Neural progenitor cell (in vitro differentiated cells): ENCODE data around the gene CDH13. TPM values are rescaled to one million over a fixed set of nuclear protein-coding genes. Genes with fewer than 3 reads are reported as not detected.

Source experiments
- DNase-seq: peaks from one replicate; pipeline ENCODE4 v3.0.0-alpha.2; 2016; ENCODE audit warnings: low spot score
- H2AFZ ChIP-seq: fragments of 200-600 bp; sonication (generic); replicated peaks from 2 replicates; pipeline ENCODE4 v1.6.1; 2016; ENCODE audit warnings: antibody characterized with exemption
- H3F3A ChIP-seq: fragments of 200-600 bp; sonication (generic); 2 replicates; pipeline ENCODE4 v1.6.1; 2016; ENCODE audit warnings: antibody characterized with exemption, low read depth
- H3K27ac ChIP-seq: fragments of 200-600 bp; sonication (generic); 2 replicates; pipeline ENCODE4 v1.5.1; 2016; ENCODE audit warnings: mild to moderate bottlenecking
- H3K27me3 ChIP-seq: fragments of 200-600 bp; sonication (generic); 2 replicates; pipeline ENCODE4 v1.6.1; 2016; ENCODE audit warnings: mild to moderate bottlenecking, moderate library complexity
- H3K36me3 ChIP-seq: fragments of 200-600 bp; sonication (generic); 2 replicates; pipeline ENCODE4 v1.5.1; 2016
- H3K4me1 ChIP-seq: fragments of 200-600 bp; sonication (generic); 2 replicates; pipeline ENCODE4 v1.6.1; 2016; ENCODE audit warnings: mixed run types
- H3K4me2 ChIP-seq: fragments of 200-600 bp; sonication (generic); 2 replicates; pipeline ENCODE4 v1.6.1; 2016
- H3K4me3 ChIP-seq: fragments of 200-600 bp; sonication (generic); 2 replicates; pipeline ENCODE4 v1.5.1; 2016
- H3K79me2 ChIP-seq: fragments of 200-600 bp; sonication (generic); 2 replicates; pipeline ENCODE4 v1.6.1; 2016; ENCODE audit warnings: low read depth
- H3K9ac ChIP-seq: fragments of 200-600 bp; sonication (generic); 2 replicates; pipeline ENCODE4 v1.6.1; 2016
- H3K9me3 ChIP-seq: fragments of 200-600 bp; sonication (generic); 2 replicates; pipeline ENCODE4 v1.5.1; 2016; ENCODE audit warnings: low read depth
- H4K20me1 ChIP-seq: fragments of 200-600 bp; sonication (generic); 2 replicates; pipeline ENCODE4 v1.6.1; 2016; ENCODE audit warnings: low read depth
- H3K27ac Mint-ChIP-seq: 3 replicates; pipeline ENCODE4 v1.8.0; 2021; ENCODE audit warnings: mixed read lengths
- H3K27me3 Mint-ChIP-seq: 2 replicates; pipeline ENCODE4 v1.8.0; 2022; ENCODE audit warnings: low read depth, mild to moderate bottlenecking, inconsistent platforms, moderate library complexity, mixed read lengths; ENCODE audit not compliant: insufficient read depth
- H3K36me3 Mint-ChIP-seq: 3 replicates; pipeline ENCODE4 v1.8.0; 2021; ENCODE audit warnings: mixed read lengths
- H3K4me1 Mint-ChIP-seq: 3 replicates; pipeline ENCODE4 v1.8.0; 2021; ENCODE audit warnings: mixed read lengths
- H3K4me3 Mint-ChIP-seq: 3 replicates; pipeline ENCODE4 v1.8.0; 2021; ENCODE audit warnings: mild to moderate bottlenecking, moderate library complexity, mixed read lengths
- H3K9me3 Mint-ChIP-seq: 3 replicates; pipeline ENCODE4 v1.8.0; 2020; ENCODE audit warnings: mixed read lengths
- CTCF ChIP-seq: fragments of 200-600 bp; sonication (generic); IDR thresholded peaks from 2 replicates; pipeline ENCODE4 v1.5.1; 2017; ENCODE audit warnings: antibody characterized with exemption, mild to moderate bottlenecking
- EZH2 ChIP-seq: fragments of 200-600 bp; sonication (generic); IDR thresholded peaks from 2 replicates; pipeline ENCODE4 v1.6.1; 2017; ENCODE audit warnings: antibody characterized with exemption, mild to moderate bottlenecking, moderate library complexity
- EZH2phosphoT487 ChIP-seq: fragments of 200-600 bp; sonication (generic); IDR thresholded peaks from 2 replicates; pipeline ENCODE4 v1.6.1; 2017; ENCODE audit warnings: antibody characterized with exemption
- total RNA-seq: library from RNA; depleted of rRNA; stranded (reverse); fragments of >200 nt; gene quantifications from 2 replicates; pipeline ENCODE4 v1.2.3, GENCODE V29; 2015; ENCODE audit warnings: low replicate concordance

CDH13 gene
- total RNA-seq, 1 donor from 2014 or later = 3.0 TPM

GRCh38 chr16:83623892-83624291, 997.1 kb downstream of the CDH13 start:
- H3K4me3 Mint-ChIP-seq = no peak overlapping the region
- no peak overlapping the region for H3K4me2 ChIP-seq
- H3K27me3 ChIP-seq = no peaks in the 10 kb centered on the region
- H3K9me3 Mint-ChIP-seq = no peaks in the 10 kb centered on the region
- H3K27me3 Mint-ChIP-seq = peaks cover 8% of the 10 kb centered on the region
- no peaks in the 10 kb centered on the region for H3K9me3 ChIP-seq
- peak; percentile 32 for DNase-seq
- H3K4me1 Mint-ChIP-seq = peaks cover 37% of the 10 kb centered on the region
- no peaks in the 10 kb centered on the region for H3K79me2 ChIP-seq
- H3F3A ChIP-seq = no peaks in the 10 kb centered on the region
- H3K27ac ChIP-seq = no peak overlapping the region
- H3K27ac Mint-ChIP-seq = peak overlapping the region; percentile 84
- no peak overlapping the region for H2AFZ ChIP-seq
- no peak overlapping the region for H3K9ac ChIP-seq
- no peaks in the 10 kb centered on the region for H3K36me3 Mint-ChIP-seq
- H4K20me1 ChIP-seq = no peaks in the 10 kb centered on the region
- no peak for TF ChIP-seq EZH2phosphoT487
- TF ChIP-seq EZH2 = no peak
- no peak for TF ChIP-seq CTCF
- H3K36me3 ChIP-seq = no peaks in the 10 kb centered on the region
- no peak overlapping the region for H3K4me3 ChIP-seq
- H3K4me1 ChIP-seq = peaks cover 14% of the 10 kb centered on the region

- Mint-ChIP-seq H3K27ac (no peak overlapping the region), H3K4me3 (no peak overlapping the region), H3K4me1 (peaks cover 33% of the 10 kb centered on the region), H3K9me3 (no peaks in the 10 kb centered on the region), H3K36me3 (no peaks in the 10 kb centered on the region), H3K27me3 (peaks cover 8% of the 10 kb centered on the region)
- no peaks in the 10 kb centered on the region for H3K27me3 ChIP-seq
- no peak overlapping the region for H3K9ac ChIP-seq
- no peaks in the 10 kb centered on the region for H3K36me3 ChIP-seq
- H3K4me3 ChIP-seq = no peak overlapping the region
- no peaks in the 10 kb centered on the region for H3K9me3 ChIP-seq
- no peaks in the 10 kb centered on the region for H4K20me1 ChIP-seq
- no peak for DNase-seq
- H2AFZ ChIP-seq = no peak overlapping the region
- H3K4me1 ChIP-seq = peaks cover 14% of the 10 kb centered on the region
- TF ChIP-seq CTCF = no peak
- no peak for TF ChIP-seq EZH2
- TF ChIP-seq EZH2phosphoT487 = no peak
- no peak overlapping the region for H3K27ac ChIP-seq
- no peak overlapping the region for H3K4me2 ChIP-seq
- no peaks in the 10 kb centered on the region for H3F3A ChIP-seq
- H3K79me2 ChIP-seq = no peaks in the 10 kb centered on the region
Observed at GRCh38 chr16:83624429-83625120, 997.8 kb downstream of the CDH13 start.

GRCh38 chr16:83626204-83626603, 999.4 kb downstream of the CDH13 start:
- H3K4me3 Mint-ChIP-seq = no peak overlapping the region
- Histone ChIP-seq H2AFZ (no peak overlapping the region), H3K9ac (no peak overlapping the region), H3K4me3 (no peak overlapping the region), H4K20me1 (no peaks in the 10 kb centered on the region), H3K36me3 (no peaks in the 10 kb centered on the region), H3K27ac (no peak overlapping the region), H3K79me2 (no peaks in the 10 kb centered on the region), H3K4me1 (peaks cover 14% of the 10 kb centered on the region), H3K27me3 (no peaks in the 10 kb centered on the region), H3K4me2 (no peak overlapping the region), H3K9me3 (no peaks in the 10 kb centered on the region), H3F3A (no peaks in the 10 kb centered on the region)
- H3K4me1 Mint-ChIP-seq = peaks cover 25% of the 10 kb centered on the region
- no peaks in the 10 kb centered on the region for H3K9me3 Mint-ChIP-seq
- DNase-seq = no peak
- no peak overlapping the region for H3K27ac Mint-ChIP-seq
- H3K36me3 Mint-ChIP-seq = no peaks in the 10 kb centered on the region
- TF ChIP-seq EZH2 (no peak), EZH2phosphoT487 (no peak), CTCF (no peak)
- H3K27me3 Mint-ChIP-seq = peaks cover 1% of the 10 kb centered on the region
